GM21737 (cell line): ENCODE results near the gene STATH.
"Not testable (repeated sequence)": the region's sequence is repeated elsewhere in the genome, so short reads cannot be mapped to it uniquely, and the experiment has no call there.

Experiments used
- ATAC-seq: cut with Tn5 transposase; IDR thresholded peaks from one replicate; pipeline ENCODE4 v1.9.1; 2021; ENCODE audit warnings: mild to moderate bottlenecking, moderate library complexity; ENCODE audit not compliant: unreplicated experiment

STATH gene, protein sequence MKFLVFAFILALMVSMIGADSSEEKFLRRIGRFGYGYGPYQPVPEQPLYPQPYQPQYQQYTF

GRCh38 chr4:69995526-69996016 lies at the start of gene STATH:
Gene STATH (plus strand): TSS chr4:69995966. CDS start chr4:69998438, 2,472 bp downstream.
- no peak for ATAC-seq

- no peak for ATAC-seq
Measured at GRCh38 chr4:69951602-69952001, 44.2 kb upstream of the STATH start.

- ATAC-seq: no peak
Measured at GRCh38 chr4:69957209-69957608, 38.6 kb upstream of the STATH start.

DNA sequence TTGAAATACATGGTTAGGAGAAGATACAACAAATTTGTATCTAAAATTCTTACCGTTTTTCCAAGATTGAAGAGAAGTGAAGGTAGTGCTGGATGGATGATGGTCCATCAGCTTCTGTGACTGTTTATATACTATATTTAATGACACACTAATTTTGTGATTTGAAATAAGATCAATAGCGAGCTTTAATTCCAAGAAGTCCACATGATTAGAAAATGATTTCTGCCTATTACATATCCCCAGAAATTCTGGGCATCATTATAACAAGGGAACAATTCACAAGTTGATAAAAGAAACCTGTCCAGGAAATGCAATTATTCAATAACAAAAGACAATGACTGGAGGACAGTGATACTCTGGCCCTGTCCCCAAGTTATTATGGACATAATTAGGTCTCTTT lies 30.1 kb upstream of the STATH start, which contains the start of gene CSN2:
Gene CSN2 (minus strand): TSS at position 101 of the 400 bp plus-strand sequence. CDS start 4,733 bp downstream, outside the sequence.
- ATAC-seq: no peak

DNA sequence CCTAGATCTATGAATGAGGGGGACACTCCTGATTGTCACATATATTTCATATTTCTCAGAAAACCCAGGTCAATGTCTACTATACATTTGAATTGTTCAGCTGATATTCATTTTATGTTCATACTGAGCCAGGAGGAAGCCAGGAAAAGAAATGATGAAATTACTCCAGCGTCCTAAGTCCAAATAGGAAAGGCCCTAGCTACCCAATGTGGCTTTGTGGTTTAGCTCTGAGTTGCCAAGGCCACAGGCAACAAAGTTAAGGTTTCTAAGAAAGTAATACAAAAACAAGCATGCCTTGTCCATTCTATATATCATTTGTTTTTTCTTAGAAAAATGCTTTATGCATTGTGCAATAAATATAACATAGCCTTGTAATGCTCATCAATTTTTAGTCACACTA lies 25.7 kb upstream of the STATH start:
- ATAC-seq: no peak

- no peak for ATAC-seq
Measured at GRCh38 chr4:69974631-69975030, 21.1 kb upstream of the STATH start.

DNA sequence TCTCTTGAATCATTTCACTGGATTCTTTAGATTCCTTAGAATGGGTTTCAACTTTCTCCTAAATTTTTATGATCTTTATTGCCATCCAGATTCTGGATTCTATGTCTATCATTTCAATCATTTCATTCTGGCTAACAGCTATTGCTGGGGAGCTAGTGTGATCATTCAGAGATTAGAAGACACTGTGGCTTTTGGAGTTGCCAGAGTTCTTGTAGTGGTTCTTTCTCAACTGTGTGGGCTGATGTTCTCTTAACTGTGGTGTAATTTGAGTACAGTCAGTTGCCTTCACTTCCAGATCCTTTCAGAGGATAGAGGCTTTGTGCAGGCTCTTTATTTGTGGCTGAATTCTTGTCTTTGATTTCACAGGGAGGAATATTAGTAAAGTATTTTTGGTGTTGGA lies 18.2 kb upstream of the STATH start:
- no peak for ATAC-seq

DNA sequence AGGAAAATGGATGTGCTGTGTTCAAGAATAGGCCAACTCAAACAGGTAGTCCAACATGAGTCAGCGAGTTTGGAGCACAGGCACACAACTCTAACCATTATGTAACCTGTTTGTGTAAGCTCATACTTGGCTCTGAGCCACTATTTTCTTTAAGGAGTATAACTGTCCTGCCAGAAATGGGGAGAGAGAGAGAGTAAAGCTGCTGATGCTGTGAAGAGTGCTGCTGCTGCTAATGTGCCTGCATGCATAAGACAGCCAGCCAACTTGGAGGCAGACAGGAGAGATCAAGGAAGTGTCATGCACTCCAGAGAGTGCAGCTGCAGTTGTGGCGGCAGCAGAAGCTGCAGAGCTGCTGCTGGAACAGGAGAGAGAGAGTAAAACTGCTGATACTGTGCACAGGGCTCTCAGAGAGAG lies 11.7 kb upstream of the STATH start:
- ATAC-seq: no peak

DNA sequence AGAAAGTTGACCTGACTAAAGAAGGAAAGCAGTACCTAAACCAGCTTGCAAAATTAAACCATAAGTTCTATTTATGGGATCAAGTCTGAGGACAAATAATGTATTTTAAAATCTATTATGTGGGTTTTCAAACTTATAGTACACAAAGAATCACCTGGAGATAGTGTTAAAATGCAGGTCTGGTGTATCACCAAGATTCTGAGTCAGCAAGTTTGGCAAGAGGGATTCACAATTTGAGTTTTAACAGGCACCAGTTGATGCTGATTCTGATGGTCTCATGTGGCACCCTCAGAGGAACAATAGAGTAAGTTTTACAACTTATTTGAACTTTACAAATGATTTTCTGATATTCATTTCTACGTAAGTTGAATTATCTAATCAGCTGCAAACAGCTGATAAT lies 9.1 kb upstream of the STATH start:
- ATAC-seq: no peak

DNA sequence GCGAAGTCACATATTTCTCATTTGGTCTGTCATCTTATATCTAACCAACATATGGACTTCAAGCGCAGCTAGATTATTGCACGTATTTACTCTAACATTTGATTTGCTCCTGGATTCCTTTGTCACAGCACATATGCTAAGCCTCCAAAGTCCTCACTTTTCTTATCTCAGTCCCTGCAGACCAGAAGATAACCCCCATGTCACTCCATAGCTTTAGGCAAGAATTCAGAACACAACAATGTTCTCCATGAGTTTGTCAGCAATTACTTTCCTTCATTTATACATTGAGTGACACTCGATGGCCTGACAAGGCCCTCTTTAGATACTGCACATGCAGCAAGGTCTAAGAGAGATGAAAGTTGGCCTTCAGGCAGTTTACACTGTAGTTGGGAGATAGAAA lies 4.8 kb upstream of the STATH start:
- no peak for ATAC-seq

DNA sequence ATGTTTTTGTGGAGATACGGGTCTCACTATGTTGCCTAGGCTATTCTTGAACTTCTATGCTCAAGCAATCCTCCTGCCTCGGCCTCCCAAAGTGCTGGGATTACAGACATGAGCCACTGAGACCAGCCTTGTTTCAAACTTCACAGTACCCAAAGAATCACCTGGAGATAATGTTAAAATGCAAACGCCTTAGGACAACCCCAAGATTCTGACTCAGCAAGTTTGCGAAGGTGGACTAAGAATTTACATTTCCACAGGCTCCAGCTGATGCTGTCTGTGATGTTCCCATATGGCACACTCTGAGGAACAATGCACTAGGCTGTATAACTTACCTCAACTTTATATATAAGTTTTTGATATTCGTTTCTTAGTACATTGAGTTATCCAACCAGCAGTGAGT lies 984 bp upstream of the STATH start:
- ATAC-seq: no peak

- ATAC-seq: no peak
Measured at GRCh38 chr4:69999420-69999819, 3.7 kb downstream of the STATH start.

- ATAC-seq: no peak
Measured at GRCh38 chr4:70000711-70001110, 4.9 kb downstream of the STATH start.

DNA sequence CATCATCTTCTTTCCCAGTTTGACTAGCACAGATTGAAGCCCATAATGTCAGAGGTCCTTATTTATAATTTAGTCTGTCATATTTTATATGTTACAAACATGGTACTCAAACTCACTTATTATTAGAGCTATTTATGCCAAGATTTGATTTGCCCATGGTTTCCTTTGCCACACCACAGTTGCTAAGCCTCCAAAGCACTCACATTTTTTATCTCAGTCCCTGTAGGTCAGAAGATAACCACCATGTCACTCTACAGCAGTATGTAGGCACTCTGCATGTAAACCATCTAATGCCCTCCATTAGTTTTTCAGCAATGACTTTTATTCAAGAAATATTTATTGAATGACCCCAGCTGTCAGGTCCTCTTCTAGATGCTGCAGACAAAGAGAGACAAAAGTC lies 6.7 kb downstream of the STATH start:
- ATAC-seq: no peak

DNA sequence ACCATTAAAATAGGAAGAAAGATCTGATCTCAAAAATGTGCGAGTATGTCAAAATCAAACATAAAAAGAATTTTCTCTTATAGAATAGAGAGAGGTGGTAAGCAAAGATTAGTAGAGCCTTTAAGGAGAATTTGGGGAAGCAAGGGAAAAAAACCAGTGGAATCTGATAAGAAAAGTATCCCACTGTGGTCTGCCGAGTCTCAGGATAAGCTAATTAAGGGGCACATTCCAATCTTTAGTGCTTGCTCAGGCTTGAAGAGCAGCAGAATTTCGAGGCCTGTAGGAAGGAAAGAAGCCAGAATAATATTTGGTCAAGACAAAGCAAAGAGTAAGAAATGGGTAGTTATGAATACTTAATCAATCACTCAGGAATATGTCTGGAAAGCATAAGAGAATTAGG lies 13.0 kb downstream of the STATH start:
- no peak for ATAC-seq

DNA sequence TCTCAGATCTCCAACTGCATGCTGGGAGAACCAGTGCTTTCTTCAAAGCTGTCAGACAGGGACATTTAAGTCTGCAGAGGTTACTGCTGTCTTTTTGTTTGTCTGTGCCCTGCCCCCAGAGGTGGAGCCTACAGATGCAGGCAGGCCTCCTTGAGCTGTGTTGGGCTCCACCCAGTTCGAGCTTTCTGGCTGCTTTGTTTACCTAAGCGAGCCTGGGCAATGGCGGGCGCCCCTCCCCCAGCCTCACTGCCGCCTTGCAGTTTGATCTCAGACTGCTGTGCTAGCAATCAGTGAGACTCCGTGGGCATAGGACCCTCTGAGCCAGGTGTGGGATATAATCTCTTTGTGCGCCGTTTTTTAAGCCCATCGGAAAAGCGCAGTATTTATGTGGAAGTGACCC lies 23.2 kb downstream of the STATH start:
- not testable (repeated sequence) for ATAC-seq

DNA sequence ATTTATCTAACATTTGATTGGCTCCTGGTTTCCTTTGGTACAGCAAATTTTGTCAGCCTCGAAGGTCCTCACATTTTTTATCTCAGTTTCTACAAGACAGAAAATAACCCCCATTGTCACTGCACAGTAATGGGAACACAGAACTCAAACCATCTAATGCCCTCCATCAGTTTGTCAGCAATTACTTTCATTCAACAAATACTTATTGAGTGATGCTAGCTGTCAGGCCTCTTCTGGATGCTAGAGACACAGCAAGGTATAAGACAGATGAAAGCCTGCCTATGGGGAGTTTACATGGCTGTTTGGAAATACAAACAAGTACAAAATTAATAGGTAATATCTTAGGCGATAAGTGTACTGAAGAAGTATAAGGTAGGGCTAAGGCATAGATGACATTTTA lies 27.5 kb downstream of the STATH start:
- ATAC-seq: no peak

GRCh38 chr4:70027011-70027410 lies 31.2 kb downstream of the STATH start:
- ATAC-seq: no peak

DNA sequence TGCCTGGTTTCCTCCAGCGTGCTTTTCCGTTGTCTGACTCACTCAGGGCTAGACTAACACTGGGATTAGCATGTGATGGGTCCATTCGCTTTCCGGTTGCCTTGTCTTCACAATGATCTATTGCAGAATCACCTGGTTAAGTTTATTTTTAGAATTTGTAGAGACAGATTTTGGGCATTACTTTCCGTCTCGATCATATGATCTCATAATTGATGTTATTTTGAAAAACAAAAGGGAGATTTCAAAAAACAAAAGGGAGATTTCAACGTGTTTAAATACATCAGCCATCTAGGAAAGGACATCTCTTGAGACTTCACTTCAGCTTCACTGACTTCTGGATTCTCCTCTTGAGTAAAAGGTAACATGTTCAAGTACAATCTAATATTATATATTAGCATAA lies 32.4 kb downstream of the STATH start, which contains the start of gene HTN3:
Gene HTN3 (plus strand): TSS at position 301 of the 400 bp plus-strand sequence. CDS start 2,282 bp downstream, outside the sequence.
- not testable (repeated sequence) for ATAC-seq

DNA sequence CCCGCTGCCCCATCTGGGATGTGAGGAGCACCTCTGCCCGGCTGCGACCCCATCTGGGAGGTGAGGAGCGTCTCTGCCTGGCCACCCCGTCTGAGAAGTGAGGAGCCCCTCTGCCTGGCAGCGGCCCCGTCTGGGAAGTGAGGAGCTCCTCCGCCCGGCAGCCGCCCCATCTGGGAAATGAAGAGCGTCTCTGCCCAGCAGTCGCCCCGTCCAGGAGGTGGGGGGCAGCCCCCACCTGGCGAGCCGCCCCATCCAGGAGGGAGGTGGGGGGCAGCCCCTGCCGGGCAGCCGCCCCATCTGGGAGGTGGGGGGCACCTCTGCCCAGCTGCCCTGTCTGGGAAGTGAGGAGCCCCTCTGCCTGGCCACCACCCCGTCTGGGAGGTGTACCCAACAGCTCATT lies 41.8 kb downstream of the STATH start:
- ATAC-seq: not testable (repeated sequence)

DNA sequence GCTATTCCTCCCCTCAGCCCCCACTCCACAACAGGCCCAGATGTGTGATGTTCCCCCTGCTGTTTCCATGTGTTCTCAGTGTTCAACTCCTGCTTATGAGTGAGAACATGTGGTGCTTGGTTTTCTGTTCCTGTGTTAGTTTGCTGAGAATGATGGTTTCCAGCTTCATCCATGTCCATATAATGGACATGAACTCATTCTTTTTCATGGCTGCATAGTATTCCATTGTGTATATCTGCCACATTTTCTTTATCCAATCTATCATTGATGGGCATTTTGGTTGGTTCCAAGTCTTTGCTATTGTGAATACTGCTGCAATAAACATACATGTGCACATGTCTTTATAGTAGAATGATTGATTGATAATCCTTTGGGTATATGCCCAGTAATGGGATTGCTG lies 44.2 kb downstream of the STATH start:
- ATAC-seq: not testable (repeated sequence)

- no peak for ATAC-seq
Measured at GRCh38 chr4:70041652-70042286, 46.0 kb downstream of the STATH start.

DNA sequence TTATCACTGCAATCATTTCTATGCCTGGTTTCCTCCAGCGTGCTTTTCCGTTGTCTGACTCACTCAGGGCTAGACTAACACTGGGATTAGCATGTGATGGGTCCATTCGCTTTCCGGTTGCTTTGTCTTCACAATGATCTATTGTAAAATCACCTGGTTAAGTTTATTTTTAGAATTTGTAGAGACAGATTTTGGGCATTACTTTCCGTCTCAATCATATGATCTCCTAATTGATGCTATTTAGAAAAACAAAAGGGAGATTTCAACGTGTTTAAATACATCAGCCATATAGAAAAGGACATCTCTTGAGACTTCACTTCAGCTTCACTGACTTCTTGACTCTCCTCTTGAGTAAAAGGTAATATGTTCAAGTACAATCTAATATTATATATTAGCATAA lies 54.4 kb downstream of the STATH start, which contains the start of gene HTN1:
Gene HTN1 (plus strand): TSS at position 301 of the 400 bp plus-strand sequence. CDS start 2,639 bp downstream, outside the sequence.
- ATAC-seq: not testable (repeated sequence)
